ENCODE results near the gene H2AZ2. TPM values are rescaled to one million over a fixed set of nuclear protein-coding genes. Genes with fewer than 3 reads are reported as not detected.

The H2AZ2 gene
- total RNA-seq, 2 donors from 2014 or later, result 111 to 146 TPM

DNA sequence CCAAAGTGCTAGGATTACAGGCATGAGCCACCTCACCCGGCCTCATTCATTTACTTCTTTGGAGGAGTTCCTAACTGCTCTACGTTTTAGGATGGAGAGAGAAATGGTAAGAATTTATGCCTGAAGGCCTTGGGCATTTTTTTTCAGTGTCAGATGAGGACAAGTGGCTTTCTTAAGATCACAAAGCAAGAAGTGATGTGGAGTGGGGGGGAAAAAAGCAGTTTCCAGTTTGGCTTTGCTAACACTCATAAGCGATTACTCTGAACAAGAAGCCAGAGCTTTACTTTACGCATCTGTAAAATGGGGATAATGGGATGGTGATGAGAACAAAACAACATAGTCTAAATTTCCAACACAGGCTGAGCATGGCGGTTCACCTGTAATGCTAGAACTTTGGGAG lies 54.0 kb downstream of the H2AZ2 start:
- DNase-seq (ENCODE audit: low spot score), result no peak
- H3K36me3 ChIP-seq, result no peaks in the 10 kb centered on the region
- H3K4me1 ChIP-seq (replicated peaks), result peaks cover 3% of the 10 kb centered on the region
- H3K27ac ChIP-seq, result no peak overlapping the region
- intact Hi-C loops (cut with DNase I), result no loop called here
- 62% methylated on average over 5 of the region's 5 CpGs for WGBS
- TF ChIP-seq POLR2AphosphoS5 (IDR thresholded peaks at IDR 0.05) (no peak), CTCF (IDR thresholded peaks at IDR 0.05) (no peak), POLR2A (IDR thresholded peaks at IDR 0.05) (no peak)
- no peaks in the 10 kb centered on the region for H3K9me3 ChIP-seq
- H3K4me3 ChIP-seq, result no peak overlapping the region
- no peaks in the 10 kb centered on the region for H3K27me3 ChIP-seq (replicated peaks; ENCODE audit: insufficient read depth)

DNA sequence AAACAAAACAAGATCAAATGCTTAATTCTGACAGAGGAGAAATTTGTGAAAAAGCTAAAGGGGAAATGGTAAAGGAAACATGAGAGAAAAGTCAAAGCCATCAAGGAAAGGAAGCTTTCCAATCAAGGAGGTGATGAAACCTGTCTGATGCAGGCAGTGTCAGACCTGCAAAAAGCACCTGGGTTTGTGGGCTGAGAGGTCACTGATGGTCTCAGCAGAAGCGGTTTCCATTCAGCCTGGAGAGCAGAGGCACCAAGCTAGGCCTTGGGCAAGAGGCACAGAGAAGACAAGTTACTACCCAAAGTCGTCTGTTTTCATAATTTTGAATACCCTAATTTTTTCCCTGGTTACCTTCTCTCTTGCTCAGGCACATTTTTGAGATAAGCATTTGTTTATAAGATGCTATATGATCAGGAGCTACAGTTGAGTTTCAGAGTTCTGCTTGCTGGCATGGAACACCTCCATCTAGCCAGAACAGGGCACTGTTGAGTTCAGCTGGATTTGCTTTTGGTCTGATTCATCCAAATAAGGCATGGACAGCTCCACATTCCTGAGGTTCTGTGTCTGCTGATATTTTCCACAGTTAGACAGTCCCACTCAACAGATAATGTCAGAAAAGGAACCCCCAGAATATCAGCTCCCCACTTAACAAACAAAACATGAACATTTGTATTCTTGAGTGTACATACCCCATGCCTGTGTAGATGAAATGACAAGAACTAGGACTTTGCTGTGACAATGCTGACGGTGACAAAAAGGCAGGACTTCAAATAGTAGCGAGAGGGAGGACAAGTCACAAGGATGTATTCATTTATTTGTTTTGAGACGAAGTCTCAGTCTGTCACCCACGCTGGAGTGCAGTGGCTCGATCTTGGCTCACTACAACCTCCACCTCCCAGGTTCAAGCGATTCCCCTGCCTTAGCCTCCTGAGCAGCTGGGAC lies 56.3 kb downstream of the H2AZ2 start:
- H3K9me3 ChIP-seq, result no peaks in the 10 kb centered on the region
- 72% methylated on average over 8 of the region's 8 CpGs for WGBS
- TF ChIP-seq POLR2AphosphoS5 (IDR thresholded peaks at IDR 0.05), result no peak
- no peak for TF ChIP-seq CTCF (IDR thresholded peaks at IDR 0.05)
- no peak for TF ChIP-seq POLR2A (IDR thresholded peaks at IDR 0.05)
- intact Hi-C loops (cut with DNase I), result no loop called here
- H3K27ac ChIP-seq, result no peak overlapping the region
- no peak overlapping the region for H3K4me3 ChIP-seq
- no peaks in the 10 kb centered on the region for H3K4me1 ChIP-seq (replicated peaks)
- H3K27me3 ChIP-seq (replicated peaks; ENCODE audit: insufficient read depth), result no peaks in the 10 kb centered on the region
- H3K36me3 ChIP-seq, result no peaks in the 10 kb centered on the region
- DNase-seq (ENCODE audit: low spot score), result no peak

- no peaks in the 10 kb centered on the region for H3K9me3 ChIP-seq
- no peak overlapping the region for H3K27ac ChIP-seq
- no peaks in the 10 kb centered on the region for H3K4me1 ChIP-seq (replicated peaks)
- H3K36me3 ChIP-seq, result no peaks in the 10 kb centered on the region
- no peak for TF ChIP-seq CTCF (IDR thresholded peaks at IDR 0.05)
- TF ChIP-seq POLR2A (IDR thresholded peaks at IDR 0.05), result no peak
- no peaks in the 10 kb centered on the region for H3K27me3 ChIP-seq (replicated peaks; ENCODE audit: insufficient read depth)
- 72% methylated on average over 5 of the region's 5 CpGs for WGBS
- H3K4me3 ChIP-seq, result no peak overlapping the region
- DNase-seq (ENCODE audit: low spot score), result no peak
- intact Hi-C loops (cut with DNase I), result no loop called here
Observed at GRCh38 chr7:44789990-44790389, 57.9 kb downstream of the H2AZ2 start.

DNA sequence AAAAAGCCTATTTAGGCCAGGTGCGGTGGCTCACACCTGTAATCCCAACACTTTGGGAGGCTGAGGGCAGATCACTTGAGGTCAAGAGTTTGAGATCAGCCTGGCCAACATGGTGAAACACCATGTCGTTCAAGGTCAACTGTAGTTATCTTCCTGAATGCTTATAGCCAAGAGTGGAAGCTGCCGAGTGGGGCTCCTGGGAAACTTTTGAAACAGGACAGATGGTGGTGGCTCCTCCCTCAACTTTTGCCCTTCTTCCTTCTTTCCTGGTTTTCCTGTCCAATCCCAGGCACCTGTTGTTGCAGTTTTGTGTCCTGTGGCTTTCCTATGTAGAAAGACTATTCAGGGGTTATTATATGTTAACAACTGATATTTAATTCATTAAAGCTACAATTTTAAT lies 60.1 kb downstream of the H2AZ2 start:
- intact Hi-C loops (cut with DNase I), result no loop called here
- WGBS, result 88% methylated on average over 3 of the region's 3 CpGs
- no peak for DNase-seq (ENCODE audit: low spot score)

More for the DNA sequence above, 60.1 kb downstream of the H2AZ2 start:
- H3K9me3 ChIP-seq, result no peaks in the 10 kb centered on the region
- TF ChIP-seq CTCF (IDR thresholded peaks at IDR 0.05), result no peak
- TF ChIP-seq POLR2A (IDR thresholded peaks at IDR 0.05), result no peak
- no peak for TF ChIP-seq POLR2AphosphoS5 (IDR thresholded peaks at IDR 0.05)
- H3K4me3 ChIP-seq, result no peak overlapping the region
- no peaks in the 10 kb centered on the region for H3K27me3 ChIP-seq (replicated peaks; ENCODE audit: insufficient read depth)
- no peaks in the 10 kb centered on the region for H3K36me3 ChIP-seq
- H3K27ac ChIP-seq, result no peak overlapping the region
- H3K4me1 ChIP-seq (replicated peaks), result no peaks in the 10 kb centered on the region

Data from prostate gland (tissue), 2 donors.